ENCODE results near the gene MYO9A. TPM values are rescaled to one million over a fixed set of nuclear protein-coding genes. Genes with fewer than 3 reads are reported as not detected.
"Not testable (repeated sequence)": the region's sequence is repeated elsewhere in the genome, so short reads cannot be mapped to it uniquely, and the experiment has no call there.

MYO9A gene
- total and polyA plus RNA-seq, 5 donors, result 4.9 to 35.8 (median 33.9) TPM

GRCh38 chr15:72034859-72035650, 82.9 kb downstream of the MYO9A start:
- intact Hi-C loops (cut with DNase I), result no loop called here
- no peak for DNase-seq

GRCh38 chr15:72034351-72034750, 83.6 kb downstream of the MYO9A start:
- no peak for ATAC-seq
- H3K27me3 ChIP-seq (ENCODE audit: control insufficient read depth, insufficient read depth), result no peaks in the 10 kb centered on the region
- H3K4me3 ChIP-seq (ENCODE audit: low read length), result no peak overlapping the region
- intact Hi-C loops (cut with DNase I), result no loop called here
- H3K4me1 ChIP-seq (ENCODE audit: control insufficient read depth, insufficient read depth, low read length), result peaks cover 4% of the 10 kb centered on the region
- WGBS, result 99% methylated on average over 1 of the region's 1 CpG
- H3K27ac ChIP-seq (ENCODE audit: low read length), result no peak overlapping the region
- no peaks in the 10 kb centered on the region for H3K9me3 ChIP-seq (ENCODE audit: control insufficient read depth, low read length)
- DNase-seq, result no peak

More at GRCh38 chr15:72034859-72035650, 82.9 kb downstream of the MYO9A start:
- Histone ChIP-seq H3K4me3 (ENCODE audit: low read length) (no peak overlapping the region), H3K9me3 (ENCODE audit: control insufficient read depth, low read length) (no peaks in the 10 kb centered on the region), H3K4me1 (ENCODE audit: control insufficient read depth, insufficient read depth, low read length) (peaks cover 6% of the 10 kb centered on the region), H3K27ac (ENCODE audit: low read length) (no peak overlapping the region), H3K27me3 (ENCODE audit: control insufficient read depth, insufficient read depth) (no peaks in the 10 kb centered on the region)
- 71% methylated on average over 4 of the region's 4 CpGs for WGBS
- no peak for ATAC-seq

- WGBS, result 83% methylated on average over 7 of the region's 7 CpGs
- peaks cover 4% of the 10 kb centered on the region for H3K4me1 ChIP-seq (ENCODE audit: control insufficient read depth, insufficient read depth, low read length)
- intact Hi-C loops (cut with DNase I), result no loop called here
- no peak for ATAC-seq
- DNase-seq, result no peak
- H3K4me3 ChIP-seq (ENCODE audit: low read length), result no peak overlapping the region
- H3K9me3 ChIP-seq (ENCODE audit: control insufficient read depth, low read length), result no peaks in the 10 kb centered on the region
- H3K27ac ChIP-seq (ENCODE audit: low read length), result no peak overlapping the region
- H3K27me3 ChIP-seq (ENCODE audit: control insufficient read depth, insufficient read depth), result no peaks in the 10 kb centered on the region
Observed at GRCh38 chr15:72033711-72034110, 84.2 kb downstream of the MYO9A start.

GRCh38 chr15:72033285-72033684, 84.7 kb downstream of the MYO9A start:
- Histone ChIP-seq H3K27ac (ENCODE audit: low read length) (no peak overlapping the region), H3K4me3 (ENCODE audit: low read length) (no peak overlapping the region), H3K4me1 (ENCODE audit: control insufficient read depth, insufficient read depth, low read length) (peaks cover 4% of the 10 kb centered on the region), H3K27me3 (ENCODE audit: control insufficient read depth, insufficient read depth) (no peaks in the 10 kb centered on the region), H3K9me3 (ENCODE audit: control insufficient read depth, low read length) (no peaks in the 10 kb centered on the region)
- intact Hi-C loops (cut with DNase I), result no loop called here
- ATAC-seq (no peak), DNase-seq (no peak)
- WGBS, result 45% methylated on average over 3 of the region's 3 CpGs

- intact Hi-C loops (cut with DNase I), result no loop called here
- Histone ChIP-seq H3K4me1 (ENCODE audit: control insufficient read depth, insufficient read depth, low read length) (no peaks in the 10 kb centered on the region), H3K27me3 (ENCODE audit: control insufficient read depth, insufficient read depth) (no peaks in the 10 kb centered on the region), H3K9me3 (ENCODE audit: control insufficient read depth, low read length) (no peaks in the 10 kb centered on the region), H3K27ac (ENCODE audit: low read length) (no peak overlapping the region), H3K4me3 (ENCODE audit: low read length) (no peak overlapping the region)
- DNase-seq, result no peak
- 90% methylated on average over 2 of the region's 2 CpGs for WGBS
- ATAC-seq, result no peak
Observed at GRCh38 chr15:72021604-72022003, 96.3 kb downstream of the MYO9A start.

GRCh38 chr15:72020799-72021198, 97.2 kb downstream of the MYO9A start:
- DNase-seq, result no peak
- WGBS, result 87% methylated on average over 1 of the region's 1 CpG
- Histone ChIP-seq H3K9me3 (ENCODE audit: control insufficient read depth, low read length) (no peaks in the 10 kb centered on the region), H3K27me3 (ENCODE audit: control insufficient read depth, insufficient read depth) (no peaks in the 10 kb centered on the region), H3K27ac (ENCODE audit: low read length) (no peak overlapping the region), H3K4me3 (ENCODE audit: low read length) (no peak overlapping the region), H3K4me1 (ENCODE audit: control insufficient read depth, insufficient read depth, low read length) (no peaks in the 10 kb centered on the region)
- intact Hi-C loops (cut with DNase I), result no loop called here
- ATAC-seq, result no peak

- DNase-seq; intact Hi-C loops (cut with DNase I); H3K27me3 ChIP-seq (ENCODE audit: control insufficient read depth, insufficient read depth); H3K4me3 ChIP-seq (ENCODE audit: low read length); ATAC-seq; H3K27ac ChIP-seq (ENCODE audit: low read length); H3K9me3 ChIP-seq (ENCODE audit: control insufficient read depth, low read length); H3K4me1 ChIP-seq (ENCODE audit: control insufficient read depth, insufficient read depth, low read length): not testable (repeated sequence)
- WGBS, result 96% methylated on average over 3 of the region's 3 CpGs
Observed at GRCh38 chr15:72014555-72014954, 103.4 kb downstream of the MYO9A start.

- H3K27me3 ChIP-seq (ENCODE audit: control insufficient read depth, insufficient read depth), result no peaks in the 10 kb centered on the region
- H3K9me3 ChIP-seq (ENCODE audit: control insufficient read depth, low read length), result no peaks in the 10 kb centered on the region
- WGBS, result 92% methylated on average over 2 of the region's 2 CpGs
- H3K27ac ChIP-seq (ENCODE audit: low read length), result no peak overlapping the region
- H3K4me3 ChIP-seq (ENCODE audit: low read length), result no peak overlapping the region
- intact Hi-C loops (cut with DNase I), result no loop called here
- ATAC-seq, result no peak
- no peak for DNase-seq
- no peaks in the 10 kb centered on the region for H3K4me1 ChIP-seq (ENCODE audit: control insufficient read depth, insufficient read depth, low read length)
Observed at GRCh38 chr15:72013703-72014102, 104.2 kb downstream of the MYO9A start.

GRCh38 chr15:72011302-72011942, 106.5 kb downstream of the MYO9A start:
- Histone ChIP-seq H3K27ac (ENCODE audit: low read length) (no peak overlapping the region), H3K27me3 (ENCODE audit: control insufficient read depth, insufficient read depth) (no peaks in the 10 kb centered on the region), H3K9me3 (ENCODE audit: control insufficient read depth, low read length) (no peaks in the 10 kb centered on the region), H3K4me3 (ENCODE audit: low read length) (no peak overlapping the region), H3K4me1 (ENCODE audit: control insufficient read depth, insufficient read depth, low read length) (no peaks in the 10 kb centered on the region)
- DNase-seq (no peak), ATAC-seq (no peak)
- intact Hi-C loops (cut with DNase I), result no loop called here
- 95% methylated on average over 2 of the region's 2 CpGs for WGBS

- no peak overlapping the region for H3K27ac ChIP-seq (ENCODE audit: low read length)
- no peak for ATAC-seq
Observed at GRCh38 chr15:72009222-72009621, 108.7 kb downstream of the MYO9A start.

GRCh38 chr15:72006382-72006781, 111.6 kb downstream of the MYO9A start:
- Histone ChIP-seq H3K9me3 (ENCODE audit: control insufficient read depth, low read length) (no peaks in the 10 kb centered on the region), H3K4me1 (ENCODE audit: control insufficient read depth, insufficient read depth, low read length) (no peaks in the 10 kb centered on the region), H3K27me3 (ENCODE audit: control insufficient read depth, insufficient read depth) (no peaks in the 10 kb centered on the region), H3K27ac (ENCODE audit: low read length) (no peak overlapping the region), H3K4me3 (ENCODE audit: low read length) (no peak overlapping the region)
- ATAC-seq, result no peak
- no peak for DNase-seq
- intact Hi-C loops (cut with DNase I), result no loop called here
- 96% methylated on average over 4 of the region's 4 CpGs for WGBS

More at GRCh38 chr15:72009222-72009621, 108.7 kb downstream of the MYO9A start:
- WGBS, result 96% methylated on average over 2 of the region's 2 CpGs
- Histone ChIP-seq H3K27me3 (ENCODE audit: control insufficient read depth, insufficient read depth) (no peaks in the 10 kb centered on the region), H3K4me3 (ENCODE audit: low read length) (no peak overlapping the region), H3K9me3 (ENCODE audit: control insufficient read depth, low read length) (no peaks in the 10 kb centered on the region), H3K4me1 (ENCODE audit: control insufficient read depth, insufficient read depth, low read length) (no peaks in the 10 kb centered on the region)
- intact Hi-C loops (cut with DNase I), result no loop called here
- no peak for DNase-seq
